Neural cell (in vitro differentiated cells): ENCODE data around the gene TSPAN3. TPM values are rescaled to one million over a fixed set of nuclear protein-coding genes. Genes with fewer than 3 reads are reported as not detected.

Experiments used
- H2AFZ ChIP-seq: fragments of 200-600, 300-800 bp; sonication (generic), shearing (Covaris generic); 2 replicates; pipeline ENCODE4 v1.6.0; 2014; ENCODE audit warnings: low read depth, mild to moderate bottlenecking, antibody characterized with exemption, low read length, moderate library complexity
- H3F3A ChIP-seq: fragments of 200-600 bp; shearing (Covaris generic); 2 replicates; pipeline ENCODE4 v1.6.1; 2016; ENCODE audit warnings: mild to moderate bottlenecking, moderate library complexity, mixed read lengths, antibody characterized with exemption, low read length; ENCODE audit not compliant: insufficient read depth, poor library complexity, severe bottlenecking
- H3K27ac ChIP-seq: fragments of 200-600, 300-800 bp; sonication (generic), shearing (Covaris generic); 2 replicates; pipeline ENCODE4 v1.5.1; 2014; ENCODE audit warnings: mild to moderate bottlenecking, low read length, moderate library complexity
- H3K27me3 ChIP-seq: fragments of 300-800, 200-600 bp; sonication (generic), shearing (Covaris generic); 2 replicates; pipeline ENCODE4 v1.6.0; 2014; ENCODE audit warnings: mild to moderate bottlenecking, low read depth, low read length, moderate library complexity; ENCODE audit not compliant: insufficient read depth
- H3K36me3 ChIP-seq: fragments of 300-800, 200-600 bp; sonication (generic), shearing (Covaris generic); 2 replicates; pipeline ENCODE4 v1.5.1; 2014; ENCODE audit warnings: mild to moderate bottlenecking, antibody characterized with exemption, low read length, moderate library complexity; ENCODE audit not compliant: insufficient read depth
- H3K4me2 ChIP-seq: fragments of 300-800, 200-600 bp; sonication (generic), shearing (Covaris generic); 2 replicates; pipeline ENCODE4 v1.6.0; 2014; ENCODE audit warnings: mild to moderate bottlenecking, low read length
- H3K4me3 ChIP-seq: fragments of 300-800, 200-600 bp; sonication (generic), shearing (Covaris generic); 2 replicates; pipeline ENCODE4 v1.5.1; 2014; ENCODE audit warnings: mild to moderate bottlenecking, low read length, moderate library complexity
- H3K79me2 ChIP-seq: fragments of 200-600 bp; shearing (Covaris generic); replicated peaks from 2 replicates; pipeline ENCODE4 v1.6.0; 2014; ENCODE audit warnings: mild to moderate bottlenecking, low read length, moderate library complexity; ENCODE audit not compliant: insufficient read depth
- H3K9ac ChIP-seq: fragments of 300-800, 200-600 bp; sonication (generic), shearing (Covaris generic); 2 replicates; pipeline ENCODE4 v1.6.1; 2016; ENCODE audit warnings: mild to moderate bottlenecking, low read length, mixed read lengths
- H3K9me2 ChIP-seq: fragments of 200-600 bp; shearing (Covaris generic); 2 replicates; pipeline ENCODE4 v1.6.1; 2016; ENCODE audit warnings: mild to moderate bottlenecking, low read length, mixed read lengths; ENCODE audit not compliant: insufficient read depth
- H3K9me3 ChIP-seq: fragments of 200-600, 300-800 bp; sonication (generic), shearing (Covaris generic); 2 replicates; pipeline ENCODE4 v1.6.1; 2016; ENCODE audit warnings: mild to moderate bottlenecking, mixed run types, low read length, moderate library complexity, mixed read lengths
- H4K20me1 ChIP-seq: fragments of 200-600 bp; shearing (Covaris generic); 2 replicates; pipeline ENCODE4 v1.6.1; 2016; ENCODE audit warnings: mild to moderate bottlenecking, mixed run types; ENCODE audit not compliant: insufficient read depth
- EP300 ChIP-seq: fragments of 450-650 bp; conservative IDR thresholded peaks from 2 replicates; pipeline ENCODE4 v1.6.1; 2014; ENCODE audit warnings: antibody characterized with exemption, mild to moderate bottlenecking, moderate library complexity; ENCODE audit not compliant: poor library complexity, severe bottlenecking
- EZH2 ChIP-seq: fragments of 200-600, 300-800 bp; shearing (Covaris generic), sonication (generic); IDR thresholded peaks from 2 replicates; pipeline ENCODE4 v1.6.1; 2014; ENCODE audit warnings: antibody characterized with exemption, low read length, borderline replicate concordance, mild to moderate bottlenecking; ENCODE audit not compliant: insufficient read depth, poor library complexity, severe bottlenecking
- MXI1 ChIP-seq: fragments of 450-650 bp; conservative IDR thresholded peaks from 2 replicates; pipeline ENCODE4 v1.6.1; 2014; ENCODE audit warnings: antibody characterized with exemption, mild to moderate bottlenecking; ENCODE audit not compliant: poor library complexity, severe bottlenecking
- POLR2AphosphoS5 ChIP-seq: IDR thresholded peaks from 2 replicates; pipeline ENCODE4 v1.6.1; 2012
- RAD21 ChIP-seq: fragments of 450-650 bp; conservative IDR thresholded peaks from 2 replicates; pipeline ENCODE4 v1.6.1; 2014; ENCODE audit warnings: antibody characterized with exemption, mild to moderate bottlenecking, moderate library complexity
- SMC3 ChIP-seq: fragments of 450-650 bp; conservative IDR thresholded peaks from 2 replicates; pipeline ENCODE4 v1.6.1; 2014; ENCODE audit warnings: antibody characterized with exemption, mild to moderate bottlenecking, moderate library complexity; ENCODE audit not compliant: poor library complexity
- TAF1 ChIP-seq: IDR thresholded peaks from 2 replicates; pipeline ENCODE4 v1.6.1; 2012; ENCODE audit warnings: low read depth
- polyA plus RNA-seq: library from polyadenylated mRNA; depleted of rRNA; stranded (reverse); fragments of >200 nt; gene quantifications from 2 replicates; pipeline ENCODE4 v1.2.3, GENCODE V29; 2014
- TF ChIP-seq, protein P1 (sequence below): fragments of 450-650 bp; IDR thresholded peaks from 2 replicates; pipeline ENCODE4 v1.5.1; 2014; ENCODE audit warnings: antibody characterized with exemption, mild to moderate bottlenecking, moderate library complexity; ENCODE audit not compliant: poor library complexity, severe bottlenecking
- TF ChIP-seq, protein P2 (sequence below): IDR thresholded peaks from 2 replicates; pipeline ENCODE4 v1.6.1; 2012; ENCODE audit warnings: borderline replicate concordance

The TSPAN3 gene
- polyA plus RNA-seq, 1 donor from 2014 or later = 815 TPM

GRCh38 chr15:77042245-77042919 lies 28.5 kb downstream of the TSPAN3 start:
- Histone ChIP-seq H3K9ac (no peak overlapping the region), H2AFZ (no peak overlapping the region), H3K27me3 (no peaks in the 10 kb centered on the region), H3K4me2 (no peak overlapping the region), H3F3A (no peaks in the 10 kb centered on the region), H3K4me3 (no peak overlapping the region), H3K9me2 (no peaks in the 10 kb centered on the region), H3K27ac (no peak overlapping the region), H3K36me3 (peaks cover 11% of the 10 kb centered on the region), H3K9me3 (no peaks in the 10 kb centered on the region), H4K20me1 (no peaks in the 10 kb centered on the region), H3K79me2 (no peaks in the 10 kb centered on the region)
- TF ChIP-seq EZH2 (no peak), RAD21 (no peak), POLR2AphosphoS5 (no peak), EP300 (no peak), TAF1 (no peak), MXI1 (no peak), SMC3 (no peak)
- TF ChIP-seq, protein P1, sequence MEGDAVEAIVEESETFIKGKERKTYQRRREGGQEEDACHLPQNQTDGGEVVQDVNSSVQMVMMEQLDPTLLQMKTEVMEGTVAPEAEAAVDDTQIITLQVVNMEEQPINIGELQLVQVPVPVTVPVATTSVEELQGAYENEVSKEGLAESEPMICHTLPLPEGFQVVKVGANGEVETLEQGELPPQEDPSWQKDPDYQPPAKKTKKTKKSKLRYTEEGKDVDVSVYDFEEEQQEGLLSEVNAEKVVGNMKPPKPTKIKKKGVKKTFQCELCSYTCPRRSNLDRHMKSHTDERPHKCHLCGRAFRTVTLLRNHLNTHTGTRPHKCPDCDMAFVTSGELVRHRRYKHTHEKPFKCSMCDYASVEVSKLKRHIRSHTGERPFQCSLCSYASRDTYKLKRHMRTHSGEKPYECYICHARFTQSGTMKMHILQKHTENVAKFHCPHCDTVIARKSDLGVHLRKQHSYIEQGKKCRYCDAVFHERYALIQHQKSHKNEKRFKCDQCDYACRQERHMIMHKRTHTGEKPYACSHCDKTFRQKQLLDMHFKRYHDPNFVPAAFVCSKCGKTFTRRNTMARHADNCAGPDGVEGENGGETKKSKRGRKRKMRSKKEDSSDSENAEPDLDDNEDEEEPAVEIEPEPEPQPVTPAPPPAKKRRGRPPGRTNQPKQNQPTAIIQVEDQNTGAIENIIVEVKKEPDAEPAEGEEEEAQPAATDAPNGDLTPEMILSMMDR = no peak
- TF ChIP-seq, protein P2, sequence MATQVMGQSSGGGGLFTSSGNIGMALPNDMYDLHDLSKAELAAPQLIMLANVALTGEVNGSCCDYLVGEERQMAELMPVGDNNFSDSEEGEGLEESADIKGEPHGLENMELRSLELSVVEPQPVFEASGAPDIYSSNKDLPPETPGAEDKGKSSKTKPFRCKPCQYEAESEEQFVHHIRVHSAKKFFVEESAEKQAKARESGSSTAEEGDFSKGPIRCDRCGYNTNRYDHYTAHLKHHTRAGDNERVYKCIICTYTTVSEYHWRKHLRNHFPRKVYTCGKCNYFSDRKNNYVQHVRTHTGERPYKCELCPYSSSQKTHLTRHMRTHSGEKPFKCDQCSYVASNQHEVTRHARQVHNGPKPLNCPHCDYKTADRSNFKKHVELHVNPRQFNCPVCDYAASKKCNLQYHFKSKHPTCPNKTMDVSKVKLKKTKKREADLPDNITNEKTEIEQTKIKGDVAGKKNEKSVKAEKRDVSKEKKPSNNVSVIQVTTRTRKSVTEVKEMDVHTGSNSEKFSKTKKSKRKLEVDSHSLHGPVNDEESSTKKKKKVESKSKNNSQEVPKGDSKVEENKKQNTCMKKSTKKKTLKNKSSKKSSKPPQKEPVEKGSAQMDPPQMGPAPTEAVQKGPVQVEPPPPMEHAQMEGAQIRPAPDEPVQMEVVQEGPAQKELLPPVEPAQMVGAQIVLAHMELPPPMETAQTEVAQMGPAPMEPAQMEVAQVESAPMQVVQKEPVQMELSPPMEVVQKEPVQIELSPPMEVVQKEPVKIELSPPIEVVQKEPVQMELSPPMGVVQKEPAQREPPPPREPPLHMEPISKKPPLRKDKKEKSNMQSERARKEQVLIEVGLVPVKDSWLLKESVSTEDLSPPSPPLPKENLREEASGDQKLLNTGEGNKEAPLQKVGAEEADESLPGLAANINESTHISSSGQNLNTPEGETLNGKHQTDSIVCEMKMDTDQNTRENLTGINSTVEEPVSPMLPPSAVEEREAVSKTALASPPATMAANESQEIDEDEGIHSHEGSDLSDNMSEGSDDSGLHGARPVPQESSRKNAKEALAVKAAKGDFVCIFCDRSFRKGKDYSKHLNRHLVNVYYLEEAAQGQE = no peak

DNA sequence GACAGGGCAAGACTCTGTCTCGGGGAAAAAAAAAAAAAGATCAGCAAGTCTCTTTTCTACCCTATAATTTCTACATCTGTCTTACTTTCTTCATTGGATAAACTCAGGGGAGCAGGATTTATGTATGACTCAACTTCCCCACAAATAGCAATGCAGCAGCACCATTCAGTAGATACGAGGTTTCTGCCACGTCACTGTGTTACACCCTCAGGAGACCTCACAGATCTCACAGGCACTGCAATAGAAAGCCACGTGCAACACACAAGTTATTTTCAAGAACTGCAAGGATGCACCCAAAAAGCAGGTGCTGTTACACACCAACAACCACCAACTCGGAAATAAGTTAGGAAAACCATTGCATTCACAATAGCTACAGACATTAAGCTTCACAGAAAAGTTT lies 30.2 kb downstream of the TSPAN3 start:
- Histone ChIP-seq H3K4me2 (no peak overlapping the region), H3K27me3 (no peaks in the 10 kb centered on the region), H3K79me2 (no peaks in the 10 kb centered on the region), H2AFZ (no peak overlapping the region), H4K20me1 (no peaks in the 10 kb centered on the region), H3F3A (no peaks in the 10 kb centered on the region), H3K4me3 (no peak overlapping the region), H3K27ac (no peak overlapping the region), H3K36me3 (peaks cover 11% of the 10 kb centered on the region), H3K9me2 (no peaks in the 10 kb centered on the region), H3K9ac (no peak overlapping the region), H3K9me3 (no peaks in the 10 kb centered on the region)
- TF ChIP-seq EZH2 = no peak
- TF ChIP-seq, protein P1 = no peak
- no peak for TF ChIP-seq TAF1
- no peak for TF ChIP-seq POLR2AphosphoS5
- no peak for TF ChIP-seq MXI1
- TF ChIP-seq, protein P2 = no peak
- no peak for TF ChIP-seq EP300
- TF ChIP-seq RAD21 = no peak
- no peak for TF ChIP-seq SMC3
